Loucy (cell line): Measurements from ENCODE around the gene TMC2.
A peak's percentile ranks its signal among the peaks of the same experiment; 100 is the strongest.

Source experiments
- H2AFZ ChIP-seq: fragments of 200-600 bp; sonication (generic); 2 replicates; pipeline ENCODE4 v1.6.0; 2016; ENCODE audit warnings: antibody characterized with exemption, mild to moderate bottlenecking, low read length, moderate library complexity
- H3F3A ChIP-seq: fragments of 200-600 bp; 2 replicates; pipeline ENCODE4 v1.6.0; 2016; ENCODE audit warnings: antibody characterized with exemption, low read depth, mild to moderate bottlenecking
- H3K27me3 ChIP-seq: fragments of 200-600 bp; sonication (generic); 2 replicates; pipeline ENCODE4 v1.6.1; 2014; ENCODE audit warnings: low read length, mild to moderate bottlenecking; ENCODE audit not compliant: insufficient read depth, poor library complexity, severe bottlenecking
- H3K36me3 ChIP-seq: fragments of 200-600 bp; sonication (generic); 2 replicates; pipeline ENCODE4 v1.6.1; 2016; ENCODE audit warnings: low read length; ENCODE audit not compliant: insufficient read depth
- H3K4me1 ChIP-seq: fragments of 200-600 bp; sonication (generic); 2 replicates; pipeline ENCODE4 v1.5.1; 2014; ENCODE audit warnings: low read length, mild to moderate bottlenecking; ENCODE audit not compliant: insufficient read depth, poor library complexity, severe bottlenecking
- H3K4me2 ChIP-seq: fragments of 200-600 bp; sonication (generic); 2 replicates; pipeline ENCODE4 v1.6.0; 2014; ENCODE audit warnings: antibody characterized with exemption, low read length, low read depth, mild to moderate bottlenecking; ENCODE audit not compliant: poor library complexity, severe bottlenecking
- H3K4me3 ChIP-seq: fragments of 200-600 bp; sonication (generic); 2 replicates; pipeline ENCODE4 v1.5.1; 2014; ENCODE audit warnings: low read length, mild to moderate bottlenecking, mixed read lengths; ENCODE audit not compliant: poor library complexity, severe bottlenecking
- H3K79me2 ChIP-seq: fragments of 200-600 bp; sonication (generic); 2 replicates; pipeline ENCODE4 v1.6.1; 2014; ENCODE audit warnings: low read length; ENCODE audit not compliant: insufficient read depth
- H3K9ac ChIP-seq: fragments of 200-600 bp; sonication (generic); 2 replicates; pipeline ENCODE4 v1.6.0; 2014; ENCODE audit warnings: mild to moderate bottlenecking, low read depth, low read length, moderate library complexity; ENCODE audit not compliant: poor library complexity, severe bottlenecking
- H3K9me2 ChIP-seq: fragments of 200-600 bp; sonication (generic); replicated peaks from 2 replicates; pipeline ENCODE4 v1.6.1; 2016; ENCODE audit warnings: low read depth, low read length, mixed read lengths
- H3K9me3 ChIP-seq: fragments of 200-600 bp; sonication (generic); 2 replicates; pipeline ENCODE4 v1.6.1; 2014; ENCODE audit warnings: mild to moderate bottlenecking, antibody characterized with exemption, low read length, low read depth; ENCODE audit not compliant: insufficient read depth
- H4K20me1 ChIP-seq: fragments of 200-600 bp; sonication (generic); 2 replicates; pipeline ENCODE4 v1.6.0; 2014; ENCODE audit warnings: antibody characterized with exemption, low read length, mild to moderate bottlenecking; ENCODE audit not compliant: insufficient read depth, poor library complexity, severe bottlenecking
- CTCF ChIP-seq: fragments of 200-600 bp; sonication (generic); conservative IDR thresholded peaks from 2 replicates; pipeline ENCODE4 v1.5.1; 2014; ENCODE audit warnings: mild to moderate bottlenecking, antibody characterized with exemption, low read length
- EZH2phosphoT487 ChIP-seq: fragments of 200-600 bp; IDR thresholded peaks from 2 replicates; pipeline ENCODE4 v1.6.1; 2018; ENCODE audit warnings: antibody characterized with exemption, mild to moderate bottlenecking, moderate library complexity, borderline replicate concordance

The TMC2 gene

GRCh38 chr20:2652724-2653555 is 116.6 kb downstream of the TMC2 start:
- Histone ChIP-seq H3F3A (peaks cover 15% of the 10 kb centered on the region), H4K20me1 (peaks cover 55% of the 10 kb centered on the region), H3K4me1 (peaks cover 38% of the 10 kb centered on the region), H3K4me2 (peak overlapping the region; percentile 99), H3K27me3 (no peaks in the 10 kb centered on the region), H3K79me2 (peaks cover 61% of the 10 kb centered on the region), H3K4me3 (peak overlapping the region; percentile 99), H3K9me3 (no peaks in the 10 kb centered on the region), H3K9ac (peak overlapping the region; percentile 94), H3K9me2 (no peaks in the 10 kb centered on the region), H3K36me3 (peaks cover 43% of the 10 kb centered on the region), H2AFZ (peak overlapping the region; percentile 77)
- TF ChIP-seq EZH2phosphoT487 = no peak
- TF ChIP-seq CTCF = no peak

GRCh38 chr20:2653556-2654383 is 117.4 kb downstream of the TMC2 start:
- H3F3A ChIP-seq = peaks cover 17% of the 10 kb centered on the region
- H3K4me3 ChIP-seq = peak overlapping the region; percentile 99
- H3K79me2 ChIP-seq = peaks cover 61% of the 10 kb centered on the region
- H3K4me1 ChIP-seq = peaks cover 38% of the 10 kb centered on the region
- H3K27me3 ChIP-seq = no peaks in the 10 kb centered on the region
- H3K36me3 ChIP-seq = peaks cover 51% of the 10 kb centered on the region
- peak overlapping the region; percentile 94 for H3K9ac ChIP-seq
- TF ChIP-seq EZH2phosphoT487 (no peak), CTCF (no peak)
- no peaks in the 10 kb centered on the region for H3K9me3 ChIP-seq
- H3K9me2 ChIP-seq = no peaks in the 10 kb centered on the region
- H3K4me2 ChIP-seq = peak overlapping the region; percentile 99
- no peak overlapping the region for H2AFZ ChIP-seq
- peaks cover 55% of the 10 kb centered on the region for H4K20me1 ChIP-seq

DNA sequence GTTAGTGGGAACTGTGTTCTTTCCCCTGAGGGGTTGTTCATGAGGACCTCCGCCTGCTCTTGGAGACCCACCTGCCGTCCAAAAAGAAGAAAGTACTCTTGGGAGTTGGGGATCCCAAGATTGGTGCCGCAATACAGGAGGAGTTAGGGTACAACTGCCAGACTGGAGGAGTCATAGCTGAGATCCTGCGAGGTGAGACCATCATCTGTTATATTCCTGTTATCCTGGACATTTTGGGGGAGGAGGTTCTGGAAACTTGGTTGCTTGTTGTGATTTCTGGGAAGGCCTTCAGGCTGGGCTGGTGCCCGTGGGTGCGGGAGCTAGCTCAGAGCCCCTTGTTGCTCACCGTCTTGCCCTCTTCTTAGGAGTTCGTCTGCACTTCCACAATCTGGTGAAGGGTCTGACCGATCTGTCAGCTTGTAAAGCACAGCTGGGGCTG is 118.0 kb downstream of the TMC2 start:
- Histone ChIP-seq H3K4me1 (peaks cover 38% of the 10 kb centered on the region), H2AFZ (no peak overlapping the region), H3K4me3 (peak overlapping the region; percentile 99), H3K36me3 (peaks cover 57% of the 10 kb centered on the region), H3K9me3 (no peaks in the 10 kb centered on the region), H3F3A (peaks cover 17% of the 10 kb centered on the region), H3K27me3 (no peaks in the 10 kb centered on the region), H3K4me2 (peak overlapping the region; percentile 99), H3K79me2 (peaks cover 61% of the 10 kb centered on the region), H3K9ac (peak overlapping the region; percentile 94), H4K20me1 (peaks cover 58% of the 10 kb centered on the region), H3K9me2 (no peaks in the 10 kb centered on the region)
- no peak for TF ChIP-seq EZH2phosphoT487
- no peak for TF ChIP-seq CTCF
